ENCODE measurements around the gene PTGR3.

- TF ChIP-seq, protein P1, sequence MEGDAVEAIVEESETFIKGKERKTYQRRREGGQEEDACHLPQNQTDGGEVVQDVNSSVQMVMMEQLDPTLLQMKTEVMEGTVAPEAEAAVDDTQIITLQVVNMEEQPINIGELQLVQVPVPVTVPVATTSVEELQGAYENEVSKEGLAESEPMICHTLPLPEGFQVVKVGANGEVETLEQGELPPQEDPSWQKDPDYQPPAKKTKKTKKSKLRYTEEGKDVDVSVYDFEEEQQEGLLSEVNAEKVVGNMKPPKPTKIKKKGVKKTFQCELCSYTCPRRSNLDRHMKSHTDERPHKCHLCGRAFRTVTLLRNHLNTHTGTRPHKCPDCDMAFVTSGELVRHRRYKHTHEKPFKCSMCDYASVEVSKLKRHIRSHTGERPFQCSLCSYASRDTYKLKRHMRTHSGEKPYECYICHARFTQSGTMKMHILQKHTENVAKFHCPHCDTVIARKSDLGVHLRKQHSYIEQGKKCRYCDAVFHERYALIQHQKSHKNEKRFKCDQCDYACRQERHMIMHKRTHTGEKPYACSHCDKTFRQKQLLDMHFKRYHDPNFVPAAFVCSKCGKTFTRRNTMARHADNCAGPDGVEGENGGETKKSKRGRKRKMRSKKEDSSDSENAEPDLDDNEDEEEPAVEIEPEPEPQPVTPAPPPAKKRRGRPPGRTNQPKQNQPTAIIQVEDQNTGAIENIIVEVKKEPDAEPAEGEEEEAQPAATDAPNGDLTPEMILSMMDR (IDR thresholded peaks at IDR 0.05): no peak
- no peak for TF ChIP-seq POLR2AphosphoS5 (IDR thresholded peaks at IDR 0.05)
- TF ChIP-seq POLR2A (IDR thresholded peaks at IDR 0.05; ENCODE audit: low read depth): no peak
Measured at GRCh38 chr18:75238786-75239185, 29.8 kb upstream of the PTGR3 start.

Measured in esophagus muscularis mucosa (tissue), 3 donors.